ENCODE results near the gene LKAAEAR1.

LKAAEAR1 gene

GRCh38 chr20:64111841-64112641 lies 27.8 kb upstream of the LKAAEAR1 start:
- DNase-seq (ENCODE audit: low read depth) = no peak

- no peak for DNase-seq (ENCODE audit: low read depth)
Measured at GRCh38 chr20:64110411-64111068, 26.3 kb upstream of the LKAAEAR1 start.

- no peak for DNase-seq (ENCODE audit: low read depth)
Measured at GRCh38 chr20:64109831-64110391, 25.7 kb upstream of the LKAAEAR1 start.

GRCh38 chr20:64108731-64109681 lies 24.8 kb upstream of the LKAAEAR1 start:
- no peak for DNase-seq (ENCODE audit: low read depth)

GRCh38 chr20:64107736-64108457 lies 23.7 kb upstream of the LKAAEAR1 start:
- DNase-seq (ENCODE audit: low read depth) = no peak

GRCh38 chr20:64106981-64107735 lies 23.0 kb upstream of the LKAAEAR1 start, which contains the start of gene NPBWR2:
TSS of gene NPBWR2 (minus strand) at chr20:64107565. CDS start at chr20:64106831, 734 bp downstream.
- DNase-seq (ENCODE audit: low read depth) = no peak

GRCh38 chr20:64106435-64106961 lies 22.3 kb upstream of the LKAAEAR1 start:
- DNase-seq (ENCODE audit: low read depth) = no peak

GRCh38 chr20:64105846-64106434 lies 21.7 kb upstream of the LKAAEAR1 start:
- no peak for DNase-seq (ENCODE audit: low read depth)

- DNase-seq (ENCODE audit: low read depth) = no peak
Measured at GRCh38 chr20:64104667-64105451, 20.7 kb upstream of the LKAAEAR1 start.

- no peak for DNase-seq (ENCODE audit: low read depth)
Measured at GRCh38 chr20:64103871-64104666, 19.9 kb upstream of the LKAAEAR1 start.

GRCh38 chr20:64102647-64103354 lies 18.6 kb upstream of the LKAAEAR1 start:
- DNase-seq (ENCODE audit: low read depth) = no peak

- DNase-seq (ENCODE audit: low read depth) = no peak
Measured at GRCh38 chr20:64101731-64102621, 17.8 kb upstream of the LKAAEAR1 start.

- no peak for DNase-seq (ENCODE audit: low read depth)
Measured at GRCh38 chr20:64100946-64101688, 16.9 kb upstream of the LKAAEAR1 start.

- DNase-seq (ENCODE audit: low read depth) = no peak
Measured at GRCh38 chr20:64100566-64100888, 16.3 kb upstream of the LKAAEAR1 start.

- DNase-seq (ENCODE audit: low read depth) = no peak
Measured at GRCh38 chr20:64099880-64100565, 15.8 kb upstream of the LKAAEAR1 start.
